Left kidney (tissue), 2 donors: ENCODE data around the gene MAPK13. TPM values are rescaled to one million over a fixed set of nuclear protein-coding genes. Genes with fewer than 3 reads are reported as not detected.
A peak's percentile ranks its signal among the peaks of the same experiment; 100 is the strongest.
"Not testable (repeated sequence)": the region's sequence is repeated elsewhere in the genome, so short reads cannot be mapped to it uniquely, and the experiment has no call there.

Source experiments
- DNase-seq: peaks from one replicate; pipeline ENCODE4 v3.0.0-alpha.2; 2013
- polyA plus RNA-seq: library from polyadenylated mRNA; unstranded; fragments of 120-200 nt; gene quantifications from one replicate; pipeline ENCODE4 v1.2.1, GENCODE V29; 2013; ENCODE audit not compliant: insufficient read length

Gene MAPK13
- polyA plus RNA-seq, 1 donor, result 23.2 TPM

DNA sequence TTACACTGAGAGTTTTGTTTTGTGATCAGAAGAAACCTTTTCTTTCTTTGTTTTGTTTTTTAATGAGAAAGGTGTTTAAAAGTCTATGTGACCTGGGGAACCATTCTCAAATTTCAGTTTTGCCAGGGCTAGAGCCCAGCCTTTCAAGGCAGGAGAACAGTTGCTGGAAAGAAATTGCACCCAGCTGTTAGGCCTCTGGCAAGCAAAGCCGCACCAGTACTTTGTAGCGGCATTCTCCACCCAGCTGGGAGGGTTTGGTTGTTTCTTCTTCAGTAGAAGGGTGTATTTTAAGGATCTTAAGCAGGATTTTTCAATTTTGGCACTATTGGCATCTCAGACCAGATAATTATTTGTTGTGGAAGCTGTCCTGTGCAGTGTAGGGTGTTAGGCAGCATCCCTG is 16.6 kb upstream of the MAPK13 start:
- no peak for DNase-seq

- no peak for DNase-seq
Measured at GRCh38 chr6:36114798-36115408, 15.4 kb upstream of the MAPK13 start.

DNA sequence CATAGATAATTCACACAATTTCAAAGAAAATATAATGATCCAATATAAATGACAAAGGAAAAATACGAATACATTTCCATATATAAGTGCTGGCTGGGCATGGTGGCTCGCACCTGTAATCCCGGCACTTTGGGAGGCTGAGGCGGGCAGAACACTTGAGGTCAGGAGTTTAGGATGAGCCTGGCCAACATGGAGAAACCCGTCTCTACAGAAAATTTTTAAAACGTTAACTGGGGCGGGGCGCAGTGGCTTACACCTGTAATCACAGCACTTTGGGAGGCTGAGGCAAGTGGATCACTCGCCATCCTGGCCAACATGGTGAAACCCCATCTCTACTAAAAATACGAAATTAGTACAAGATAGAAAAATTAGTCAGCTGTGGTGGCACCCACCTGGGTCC is 14.9 kb upstream of the MAPK13 start:
- DNase-seq, result no peak

DNA sequence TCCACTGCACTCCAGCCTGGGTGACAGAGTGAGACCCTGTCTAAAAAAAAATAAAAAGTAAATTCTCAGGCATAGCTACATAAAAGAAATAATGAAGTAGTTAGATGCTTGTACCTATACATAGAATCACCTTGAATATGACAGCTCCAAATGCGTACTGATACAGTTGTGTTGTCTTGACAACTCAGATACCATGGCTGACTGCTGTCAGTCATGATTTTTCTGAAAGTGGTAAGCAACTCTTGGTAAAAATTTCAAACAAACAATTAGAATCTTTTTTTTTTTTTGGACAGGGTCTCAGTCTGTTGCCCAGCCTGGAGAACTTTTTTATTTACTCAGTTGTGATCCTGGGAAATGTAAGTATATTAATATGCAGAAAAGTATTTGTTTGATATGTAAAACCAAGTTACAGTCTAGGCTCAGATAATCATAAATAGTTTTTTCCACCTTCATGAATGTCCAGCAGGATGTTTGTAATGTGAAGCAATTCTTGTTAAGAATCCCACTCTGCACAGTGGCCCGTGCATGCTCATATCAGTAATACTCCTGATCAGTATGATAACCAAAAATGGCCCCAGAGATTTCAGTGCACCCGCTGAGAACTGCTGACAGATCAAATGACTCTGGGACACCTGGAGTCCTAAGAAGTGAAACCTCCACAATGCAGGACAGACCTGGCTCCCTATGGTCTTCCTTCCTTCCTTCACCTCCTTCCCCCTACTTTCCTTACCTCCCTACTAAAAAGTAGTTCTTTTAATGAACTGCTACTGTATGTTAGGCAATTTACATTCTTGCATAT is 14.0 kb upstream of the MAPK13 start:
- DNase-seq, result no peak

GRCh38 chr6:36116943-36117342 is 13.4 kb upstream of the MAPK13 start:
- no peak for DNase-seq

DNA sequence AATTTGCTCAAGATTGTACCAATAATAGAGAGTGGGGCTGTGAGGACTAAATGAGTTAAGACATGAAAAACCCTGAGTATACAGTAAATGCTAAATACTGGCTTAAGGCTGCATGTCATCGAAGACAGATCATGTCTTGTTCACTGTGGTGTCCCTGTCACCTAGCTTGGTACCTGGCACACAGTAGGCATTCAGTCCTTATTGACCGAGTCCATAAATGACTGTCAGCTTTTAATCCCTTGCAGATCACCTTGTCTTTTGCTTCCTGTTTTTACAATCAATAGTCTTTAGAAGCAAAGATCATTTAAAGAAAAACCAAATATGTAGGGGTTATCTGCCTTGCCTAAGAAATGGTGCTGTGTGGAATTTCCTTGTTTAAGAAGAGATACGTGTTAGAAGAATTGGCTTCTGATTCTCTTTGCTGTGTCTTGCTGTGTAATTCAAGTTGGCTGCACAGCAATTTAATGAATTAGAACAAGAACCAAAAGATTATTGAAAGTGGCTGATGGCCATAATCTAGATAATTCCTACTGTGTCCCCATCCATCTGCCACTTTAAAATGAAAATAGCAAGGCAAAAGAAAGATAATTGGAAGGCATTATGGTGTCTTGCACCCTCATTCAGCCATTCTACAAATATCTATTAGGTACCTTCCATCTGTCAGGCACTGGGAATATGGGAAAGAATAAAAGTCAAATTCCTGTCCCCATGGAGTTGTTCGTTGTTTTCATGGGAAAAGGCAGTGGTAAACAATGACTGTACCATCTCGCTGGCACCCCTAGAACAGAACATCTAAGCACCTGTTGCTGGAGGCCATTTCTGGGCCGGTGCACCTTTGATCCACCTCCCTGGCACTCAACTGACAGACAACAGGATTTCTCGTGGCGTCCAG is 12.4 kb upstream of the MAPK13 start:
- no peak for DNase-seq

DNA sequence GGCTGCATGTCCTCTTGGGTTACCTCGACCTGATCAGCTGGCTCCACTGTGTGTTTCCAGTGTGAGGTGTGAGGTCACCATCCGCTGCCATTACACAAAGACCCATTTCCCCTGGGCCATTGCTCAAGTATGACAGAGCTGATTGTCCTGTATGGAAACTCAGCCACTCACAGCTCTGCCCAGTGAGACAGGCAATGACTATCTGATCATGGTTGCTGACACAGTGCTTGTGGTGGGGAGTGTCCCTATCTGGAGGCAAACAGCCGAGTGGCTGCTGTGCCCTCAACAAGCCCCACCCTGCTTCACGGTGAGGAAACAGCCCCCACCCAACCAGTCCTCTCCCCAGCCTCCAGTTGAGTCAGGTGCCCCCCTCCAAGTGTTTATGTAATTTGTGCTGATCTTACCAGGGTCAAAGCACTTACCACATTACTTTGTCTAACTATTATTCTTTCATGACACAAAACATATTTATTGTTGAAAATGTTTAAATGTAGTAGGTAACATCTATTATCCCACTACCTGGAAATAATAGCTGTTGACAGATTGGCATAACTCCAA is 11.7 kb upstream of the MAPK13 start:
- no peak for DNase-seq

GRCh38 chr6:36119209-36119608 is 11.1 kb upstream of the MAPK13 start:
- DNase-seq, result no peak

GRCh38 chr6:36120018-36120417 is 10.3 kb upstream of the MAPK13 start:
- DNase-seq, result no peak

DNA sequence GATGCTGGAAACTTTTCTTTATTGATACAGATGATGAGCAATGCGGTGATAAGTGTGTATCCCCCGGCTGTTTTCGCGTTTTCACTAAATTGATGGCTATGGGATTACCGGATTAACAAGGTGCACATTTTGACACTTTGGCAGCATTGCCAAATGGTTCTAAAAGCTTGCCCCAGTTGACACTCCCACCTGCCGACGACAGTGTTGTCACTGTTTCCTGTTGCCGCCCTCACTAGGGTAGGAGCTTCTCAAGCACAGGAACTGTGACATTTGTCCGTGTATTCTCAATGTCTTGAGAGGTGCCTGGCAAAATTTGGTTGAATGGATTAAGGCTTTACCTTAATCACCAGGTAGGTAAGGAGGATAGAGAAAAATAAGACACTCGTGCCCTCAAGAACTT is 9.8 kb upstream of the MAPK13 start:
- DNase-seq, result no peak

DNA sequence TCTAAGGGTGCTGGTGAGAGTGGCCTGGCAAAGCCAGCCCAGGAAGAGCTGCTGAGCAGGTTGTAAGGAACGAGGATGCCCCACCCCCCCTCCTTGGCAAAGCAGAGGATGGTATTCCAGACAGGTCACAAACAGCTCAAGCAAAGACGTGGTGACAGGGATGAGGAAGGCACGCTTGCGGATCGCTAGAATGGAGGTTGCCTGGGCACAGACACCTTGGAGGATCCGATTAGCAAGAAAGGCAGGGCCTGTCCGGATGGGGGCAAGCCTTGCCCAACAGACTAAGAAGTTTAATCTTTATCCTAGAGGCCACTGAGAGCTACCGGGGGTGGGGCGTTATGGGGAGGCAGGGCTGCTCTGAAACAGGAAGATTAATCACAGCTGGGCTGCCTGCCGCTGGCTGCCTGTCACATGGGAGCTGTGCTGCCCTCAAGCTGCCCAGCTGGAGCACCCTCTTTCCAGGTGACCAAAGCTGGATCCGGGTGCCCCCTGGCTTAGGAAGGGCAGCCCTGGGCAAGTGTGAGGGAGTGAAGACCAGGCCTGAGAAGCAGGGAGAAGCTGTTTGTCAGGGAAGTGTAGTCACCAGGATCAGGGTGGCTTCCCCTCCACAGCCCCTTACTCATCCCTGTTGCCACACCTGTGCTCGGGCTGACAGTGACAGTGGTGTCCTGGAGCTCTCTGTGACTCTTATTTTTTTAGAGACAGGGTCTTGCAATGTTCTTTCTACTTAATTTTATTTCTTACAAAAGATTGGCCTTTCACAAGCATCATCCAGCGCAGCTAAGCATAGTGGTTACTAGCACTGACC is 9.1 kb upstream of the MAPK13 start:
- no peak for DNase-seq

GRCh38 chr6:36121787-36122494 is 8.4 kb upstream of the MAPK13 start:
- no peak for DNase-seq

GRCh38 chr6:36122495-36123269 is 7.6 kb upstream of the MAPK13 start:
- DNase-seq, result no peak

GRCh38 chr6:36123270-36124139 is 6.8 kb upstream of the MAPK13 start:
- peak; percentile 78 for DNase-seq

- not testable (repeated sequence) for DNase-seq
Measured at GRCh38 chr6:36124346-36124745, 6.0 kb upstream of the MAPK13 start.

- no peak for DNase-seq
Measured at GRCh38 chr6:36124881-36125280, 5.4 kb upstream of the MAPK13 start.

DNA sequence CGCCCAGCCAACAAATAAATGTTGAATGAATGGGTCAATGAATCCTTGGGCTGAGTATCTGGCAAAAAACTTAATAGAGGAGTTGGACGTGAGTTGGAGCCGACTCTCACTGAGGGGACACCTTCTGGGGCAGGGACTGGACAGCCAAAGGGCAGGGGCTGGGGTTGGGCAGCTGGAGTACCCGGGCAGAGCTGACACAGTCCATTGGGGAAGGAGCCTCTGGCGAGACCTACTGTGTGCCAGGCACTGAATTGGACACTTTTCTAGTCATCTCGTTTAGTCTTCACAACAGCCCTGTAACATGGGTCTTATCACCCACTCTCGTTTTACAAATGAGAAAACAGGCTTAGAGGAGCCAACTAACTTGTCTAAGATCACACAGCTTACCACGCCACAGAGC is 4.7 kb upstream of the MAPK13 start:
- no peak for DNase-seq

GRCh38 chr6:36126121-36126520 is 4.2 kb upstream of the MAPK13 start:
- no peak for DNase-seq
